ENCODE measurements around the gene DPY19L1.
A peak's percentile ranks its signal among the peaks of the same experiment; 100 is the strongest.
"Not testable (repeated sequence)": the region's sequence is repeated elsewhere in the genome, so short reads cannot be mapped to it uniquely, and the experiment has no call there.

DPY19L1 gene

DNA sequence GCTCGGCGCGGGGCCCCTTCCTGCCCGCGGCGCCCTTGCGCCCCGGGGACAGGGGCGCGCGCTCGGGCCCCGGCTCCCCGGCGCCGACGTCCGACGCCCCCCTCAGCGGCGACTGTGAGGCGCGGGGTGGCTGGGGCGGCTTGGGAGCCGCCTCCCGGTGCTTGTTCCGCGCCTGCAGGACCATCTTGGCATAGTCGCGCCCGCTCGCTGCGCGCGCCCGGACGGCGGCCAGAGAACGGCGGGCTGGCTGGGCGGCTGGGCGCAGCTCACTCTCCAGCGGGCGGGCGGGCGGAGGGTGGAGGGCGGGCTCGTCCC is at the start of gene DPY19L1:
Gene DPY19L1 (minus strand): TSS at position 275 of the 315 bp plus-strand sequence. CDS start 91 bp downstream, at position 184.
- no peak for DNase-seq

DNA sequence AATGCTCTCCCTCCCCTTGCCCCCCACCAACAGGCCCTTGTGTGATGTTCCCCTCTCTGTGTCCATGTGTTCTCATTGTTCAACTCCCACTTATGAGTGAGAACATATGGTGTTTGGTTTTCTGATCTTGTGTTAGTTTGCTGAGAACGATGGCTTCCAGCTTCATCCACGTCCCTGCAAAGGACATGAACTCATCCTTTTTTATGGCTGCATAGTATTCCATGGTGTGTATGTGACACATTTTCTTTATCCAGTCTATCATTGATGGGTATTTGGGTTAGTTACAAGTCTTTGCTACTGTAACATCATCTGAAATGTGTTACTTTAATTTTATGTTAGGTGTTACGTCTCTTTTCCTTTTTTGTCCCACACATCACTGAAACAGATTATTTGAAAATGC is 42.2 kb upstream of the DPY19L1 start:
- DNase-seq: not testable (repeated sequence)

DNA sequence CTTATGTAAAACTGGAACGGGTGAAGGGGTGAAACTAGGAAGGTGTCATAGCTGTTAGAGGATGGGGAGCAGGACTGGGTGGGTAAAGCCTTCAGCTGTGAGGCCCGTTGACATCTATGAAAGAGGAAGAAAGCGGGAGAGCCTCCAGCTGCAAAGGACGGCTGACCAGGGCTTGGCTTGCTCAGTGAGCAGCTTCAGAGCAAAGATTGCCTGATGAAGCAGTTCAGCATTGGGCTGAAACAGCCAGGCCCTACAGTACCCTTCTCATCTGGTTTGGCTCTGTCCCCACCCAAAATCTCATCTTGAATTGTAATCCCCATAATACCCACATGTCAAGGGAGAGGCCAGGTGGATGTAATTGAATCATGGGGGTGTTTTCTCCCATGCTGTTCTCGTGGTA is 36.7 kb upstream of the DPY19L1 start:
- DNase-seq: not testable (repeated sequence)

DNA sequence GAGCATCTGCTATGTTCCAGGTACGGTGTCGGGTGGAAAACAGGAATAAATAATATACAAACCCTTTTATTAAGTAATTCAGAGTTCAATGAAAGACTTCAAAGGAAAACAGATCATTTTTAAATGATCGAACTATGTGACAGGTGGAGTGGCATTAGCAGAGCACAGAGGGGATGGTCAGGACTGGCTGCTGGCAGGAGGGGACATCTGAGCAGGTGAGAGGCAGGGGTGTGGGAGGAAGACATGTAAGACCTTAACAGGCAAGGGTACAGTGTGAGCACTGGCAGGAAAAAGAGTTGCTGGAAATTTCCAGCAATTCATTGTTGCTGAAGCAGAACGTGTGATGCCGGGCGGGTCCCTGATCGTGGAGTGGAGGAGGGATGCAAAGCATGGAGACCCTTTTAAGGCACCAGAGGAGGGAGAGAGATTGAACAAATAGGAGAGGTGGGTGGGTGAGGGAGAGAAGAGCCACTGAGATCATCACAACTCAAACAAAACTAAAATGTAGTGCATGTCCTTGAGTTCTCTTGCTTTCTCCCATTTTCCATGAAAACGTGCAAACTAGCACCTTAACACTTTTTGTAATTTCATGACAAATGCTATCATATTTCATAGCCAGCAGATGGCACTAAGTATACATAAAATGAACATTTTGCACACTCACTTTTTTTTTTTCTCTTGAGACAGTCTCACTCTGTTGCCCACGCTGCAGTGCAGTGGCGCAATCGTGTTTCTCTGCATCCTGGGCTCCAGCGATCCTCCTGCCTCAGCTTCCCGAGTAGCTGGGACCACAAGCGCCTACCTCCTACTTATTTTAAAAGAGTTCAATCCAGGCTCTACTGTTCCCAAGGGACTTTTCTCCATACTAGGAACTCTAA is 35.9 kb upstream of the DPY19L1 start:
- DNase-seq: not testable (repeated sequence)

DNA sequence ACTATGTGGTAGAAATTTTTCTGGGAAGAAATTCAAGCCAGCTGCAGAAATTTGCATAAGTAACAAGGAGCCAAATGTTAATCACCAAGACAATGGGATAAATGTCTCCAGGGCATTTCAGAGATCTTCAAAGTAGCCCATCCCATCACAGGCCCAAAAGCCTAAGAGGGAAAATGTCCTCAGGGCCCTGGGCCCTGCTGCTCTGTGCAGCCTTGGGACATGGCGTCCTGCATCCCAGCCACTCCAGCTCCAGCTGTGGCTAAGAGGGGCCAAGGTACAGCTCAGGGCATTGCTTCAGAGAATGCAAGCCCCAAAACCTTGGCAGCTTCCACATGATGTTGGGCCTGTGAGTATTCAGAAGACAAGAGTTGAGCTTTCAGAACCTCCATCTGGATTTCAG is 31.8 kb upstream of the DPY19L1 start:
- DNase-seq: not testable (repeated sequence)

DNA sequence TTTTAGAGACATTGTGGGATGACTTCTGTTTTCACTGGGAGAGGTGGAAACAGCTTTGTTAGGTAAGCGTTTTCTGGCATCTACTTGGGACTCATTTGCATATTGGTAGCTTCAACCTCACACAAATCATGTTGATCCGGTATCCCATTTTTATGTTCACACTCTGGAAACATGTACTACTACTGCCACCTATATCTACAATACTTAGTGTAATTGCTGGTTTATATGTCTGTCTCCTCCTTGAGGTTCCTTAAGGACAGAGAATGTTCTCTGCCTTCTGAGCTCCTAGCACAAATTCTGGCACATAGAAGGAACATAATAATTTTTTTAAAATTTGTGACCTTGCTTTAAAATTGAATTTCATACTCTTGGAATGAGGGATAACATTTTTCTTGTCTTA is 28.1 kb upstream of the DPY19L1 start:
- not testable (repeated sequence) for DNase-seq

DNA sequence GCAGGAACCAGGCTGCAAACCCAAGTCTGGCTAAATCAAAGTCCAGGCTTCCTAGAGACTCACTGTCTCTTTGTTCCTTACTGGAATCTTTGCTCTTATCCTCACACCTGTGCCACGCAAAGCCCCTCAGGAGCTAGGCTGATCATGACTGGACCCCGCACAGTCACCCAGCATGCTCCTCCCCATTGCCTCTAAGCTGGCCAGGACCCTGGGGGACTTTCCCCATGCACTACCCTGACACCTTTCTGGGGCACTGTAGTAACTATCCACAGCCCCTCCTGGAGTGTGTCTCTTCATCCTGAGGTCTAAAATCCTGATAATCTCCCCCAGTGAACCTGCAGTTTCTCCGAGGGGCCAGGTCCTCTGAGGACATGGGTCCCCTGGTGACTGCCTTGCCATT is 21.3 kb upstream of the DPY19L1 start:
- not testable (repeated sequence) for DNase-seq

DNA sequence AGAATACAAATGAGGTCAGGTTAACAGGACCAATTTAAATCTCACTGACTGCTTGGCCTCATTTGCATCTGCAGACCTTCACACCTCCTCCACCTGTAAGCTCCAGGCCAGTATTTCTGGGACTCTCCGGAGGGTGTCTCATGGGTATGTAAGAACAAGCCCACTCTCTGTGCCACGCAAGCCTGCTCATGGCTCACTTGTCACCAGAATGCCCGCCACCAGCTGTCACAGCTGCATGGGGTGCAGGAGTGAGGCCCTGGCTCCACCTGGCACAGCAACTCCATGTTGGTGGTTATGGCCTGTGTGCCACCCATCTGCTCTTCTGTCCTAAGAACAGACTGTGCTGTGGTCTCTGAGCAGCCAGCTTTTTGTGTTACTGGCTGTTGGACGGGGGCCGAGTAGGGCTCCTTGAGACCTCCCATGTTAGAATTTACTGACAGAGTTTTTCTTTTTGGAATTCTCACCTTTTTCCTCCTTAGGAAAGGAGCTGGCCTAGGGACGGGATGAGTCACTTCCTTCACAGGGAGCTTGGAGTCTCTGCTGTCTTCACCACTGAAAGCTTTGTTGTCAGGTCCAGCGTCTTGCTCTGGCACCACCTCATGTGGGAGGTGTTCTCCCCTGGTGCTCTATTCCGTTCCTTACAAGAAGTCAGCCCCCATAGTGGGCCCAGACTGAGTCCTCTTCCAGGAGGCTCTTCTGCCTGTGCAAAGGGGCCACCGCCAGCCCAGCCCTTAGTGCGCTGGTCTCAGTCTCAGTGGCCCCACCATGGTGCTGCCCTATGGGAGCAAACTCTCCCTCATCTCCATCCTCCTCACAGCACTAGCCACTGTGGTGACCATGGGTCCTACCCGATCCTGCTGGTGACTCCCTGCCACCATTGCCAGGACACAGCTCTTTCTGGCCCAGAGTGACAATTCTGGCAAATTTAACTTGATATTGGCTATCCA is 20.5 kb upstream of the DPY19L1 start:
- DNase-seq: not testable (repeated sequence)

DNA sequence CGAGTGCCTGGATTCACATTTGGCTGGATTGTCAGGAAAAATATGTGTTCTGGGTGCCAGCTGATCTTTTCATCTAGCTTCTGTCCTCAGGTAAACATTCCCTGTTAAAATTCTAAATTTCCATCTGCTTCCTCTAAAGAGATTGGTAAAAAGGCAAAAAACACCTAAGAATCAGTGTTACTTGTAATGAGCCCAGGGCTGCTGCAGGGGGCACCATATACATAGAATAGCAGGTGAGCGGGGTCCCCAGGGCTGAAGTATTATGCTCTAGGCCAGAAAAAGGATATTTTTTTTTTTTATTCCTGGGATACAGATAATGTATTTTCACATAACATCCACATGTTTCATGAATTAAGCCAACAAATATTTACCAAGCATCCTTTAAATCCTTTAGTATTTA is 18.4 kb upstream of the DPY19L1 start:
- DNase-seq: not testable (repeated sequence)

DNA sequence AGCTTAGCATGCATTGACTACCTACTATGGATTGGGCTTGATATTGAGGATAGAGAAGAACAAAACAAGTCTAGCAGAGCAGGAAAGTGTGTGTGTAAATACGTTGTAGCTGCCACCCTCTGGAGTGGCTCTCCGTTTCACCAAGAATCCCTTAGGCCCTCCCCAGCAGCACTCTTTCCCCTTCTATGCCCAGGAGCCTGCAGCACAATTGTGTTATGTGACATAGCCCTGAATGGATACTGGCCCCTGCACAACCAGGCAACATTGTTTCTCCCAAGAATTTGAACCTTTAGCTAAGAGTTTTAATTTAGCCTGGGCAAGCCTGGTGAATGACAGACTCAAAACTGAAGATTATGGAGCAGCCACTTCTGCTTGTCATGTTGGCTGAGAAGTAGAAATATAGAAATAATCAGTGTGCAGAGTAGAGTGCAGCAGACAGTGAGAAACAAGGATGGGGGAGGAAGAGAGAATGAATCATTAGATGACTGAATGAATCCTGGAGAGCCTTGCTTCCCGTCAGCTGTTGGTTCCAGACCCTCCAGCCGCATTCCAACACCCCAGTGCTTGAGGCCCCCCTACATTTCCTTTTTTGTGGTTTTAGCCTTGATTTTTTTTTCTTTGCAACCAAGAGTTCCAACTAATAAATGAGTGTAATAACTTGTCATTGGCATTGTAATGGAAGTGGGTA is 16.3 kb upstream of the DPY19L1 start:
- not testable (repeated sequence) for DNase-seq

DNA sequence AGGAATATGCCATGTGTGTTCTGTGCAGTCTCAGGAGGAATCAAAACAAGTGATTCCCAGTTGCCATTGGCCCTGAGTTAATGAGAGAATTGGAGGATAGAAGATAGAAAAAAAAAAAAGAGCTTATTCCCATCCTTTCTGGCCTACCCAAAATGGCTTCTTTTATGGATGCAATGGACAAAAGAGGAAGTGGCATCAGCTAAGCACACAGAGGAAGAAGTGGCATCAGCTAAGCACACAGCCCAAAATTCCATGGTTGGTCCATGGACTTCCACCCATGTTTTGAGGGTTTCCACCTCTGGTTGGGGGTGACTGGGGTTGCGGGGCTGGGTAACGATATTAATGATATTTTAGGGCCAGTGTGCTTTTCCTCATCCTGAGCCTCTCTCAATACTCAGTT is 11.1 kb upstream of the DPY19L1 start:
- DNase-seq: not testable (repeated sequence)

DNA sequence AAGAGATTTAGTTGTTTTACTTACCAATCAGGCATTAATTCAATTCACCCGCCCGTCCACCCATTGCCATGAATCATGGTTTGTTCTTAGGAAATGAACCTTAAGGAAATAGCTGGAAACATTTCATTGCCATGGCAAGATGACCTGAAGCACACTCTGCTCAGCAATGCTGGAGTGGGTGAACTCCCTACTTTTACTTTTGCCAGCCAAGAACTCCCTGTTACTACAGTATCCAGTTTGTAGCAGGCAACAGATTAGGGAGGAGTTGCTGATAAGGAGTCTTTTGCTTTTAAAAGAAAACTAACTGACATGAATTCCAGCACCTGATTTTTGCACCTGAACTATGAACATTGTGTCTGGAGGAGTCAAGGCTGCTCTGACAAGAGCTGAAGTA is 10.6 kb upstream of the DPY19L1 start:
- DNase-seq: not testable (repeated sequence)

DNA sequence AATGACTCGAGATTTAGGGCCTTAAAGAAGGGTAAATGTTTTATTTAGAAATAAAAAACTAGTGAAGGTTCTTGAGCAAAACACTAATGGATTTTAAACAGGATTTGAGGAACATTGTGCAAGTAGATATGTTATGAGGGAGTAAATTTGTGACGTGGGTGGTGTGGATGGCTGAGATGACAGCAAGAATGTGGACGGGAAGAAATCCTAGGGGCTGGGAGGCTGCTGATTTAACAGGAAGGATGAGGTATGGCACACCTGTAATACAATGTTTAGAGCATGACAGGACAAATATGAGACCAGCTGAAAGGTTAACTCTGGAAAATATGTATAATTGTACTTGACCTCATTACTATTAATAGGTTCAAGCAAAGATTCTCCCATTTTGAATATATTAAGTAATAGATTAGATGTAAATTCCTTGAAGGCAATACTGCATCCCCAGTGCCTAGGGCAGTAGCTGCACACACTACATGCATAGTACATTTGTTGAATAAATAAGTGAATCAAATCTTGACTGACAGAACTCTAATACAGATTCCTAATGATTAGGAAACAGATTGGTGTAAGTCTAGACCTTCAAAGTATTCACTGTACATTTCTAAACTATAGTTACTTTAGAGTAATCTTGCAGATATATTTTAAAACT is 10.1 kb upstream of the DPY19L1 start:
- not testable (repeated sequence) for DNase-seq

DNA sequence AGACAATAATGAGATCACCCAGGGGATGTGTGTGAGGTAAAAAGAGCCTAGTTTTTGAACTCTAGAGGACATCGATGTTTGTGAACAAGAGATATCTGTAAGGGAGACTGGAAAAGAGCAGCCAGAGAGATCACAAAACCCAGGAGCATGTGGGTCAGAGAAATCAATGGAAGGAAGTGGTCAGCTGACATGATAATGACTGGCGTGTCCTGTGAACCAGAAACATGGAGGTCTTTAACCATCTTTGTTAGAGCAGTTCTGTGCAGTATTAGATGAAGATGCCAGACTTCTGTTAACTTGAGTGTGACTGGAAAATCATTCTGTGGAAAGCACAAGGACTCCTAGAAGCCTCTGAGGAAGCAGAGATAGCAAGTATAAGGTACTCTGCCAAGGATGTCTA is 6.0 kb upstream of the DPY19L1 start:
- not testable (repeated sequence) for DNase-seq

DNA sequence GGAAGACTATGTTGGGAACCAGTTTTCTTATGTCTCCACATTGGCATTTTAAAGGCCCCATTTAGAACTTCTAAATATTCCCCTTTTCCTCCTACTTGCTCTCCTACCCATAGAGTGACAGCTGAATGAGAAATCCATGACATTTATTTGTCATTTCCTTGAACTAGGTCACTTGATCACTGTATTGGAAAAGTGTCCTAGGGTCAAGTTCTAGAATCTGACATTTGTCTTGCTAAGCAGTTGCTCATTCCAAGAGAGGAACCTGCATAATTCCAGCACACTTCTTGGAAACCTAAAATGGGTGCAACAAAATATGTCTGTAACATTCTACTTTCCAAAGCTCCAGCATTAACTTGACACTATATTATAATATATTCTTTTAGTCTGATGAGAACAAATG is 3.6 kb upstream of the DPY19L1 start:
- no peak for DNase-seq

DNA sequence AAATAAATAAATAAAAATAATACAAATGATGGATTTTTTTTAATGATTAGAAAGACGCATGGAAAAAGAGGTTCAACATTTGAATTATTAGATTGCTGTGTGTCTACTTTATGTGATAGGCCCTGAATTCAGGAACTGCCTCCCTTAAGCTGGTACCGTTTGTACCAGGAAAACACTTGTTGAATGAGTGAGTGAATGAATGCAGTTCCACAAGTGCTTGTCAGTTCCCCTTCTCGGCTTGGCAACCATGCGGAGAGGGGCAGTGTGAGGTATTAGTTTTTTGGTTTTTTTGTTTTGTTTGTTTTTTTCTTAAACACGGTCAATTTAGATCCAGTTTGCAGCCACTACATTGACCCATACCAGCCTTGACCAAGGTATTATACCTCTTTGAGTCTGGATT is 2.1 kb upstream of the DPY19L1 start:
- no peak for DNase-seq

DNA sequence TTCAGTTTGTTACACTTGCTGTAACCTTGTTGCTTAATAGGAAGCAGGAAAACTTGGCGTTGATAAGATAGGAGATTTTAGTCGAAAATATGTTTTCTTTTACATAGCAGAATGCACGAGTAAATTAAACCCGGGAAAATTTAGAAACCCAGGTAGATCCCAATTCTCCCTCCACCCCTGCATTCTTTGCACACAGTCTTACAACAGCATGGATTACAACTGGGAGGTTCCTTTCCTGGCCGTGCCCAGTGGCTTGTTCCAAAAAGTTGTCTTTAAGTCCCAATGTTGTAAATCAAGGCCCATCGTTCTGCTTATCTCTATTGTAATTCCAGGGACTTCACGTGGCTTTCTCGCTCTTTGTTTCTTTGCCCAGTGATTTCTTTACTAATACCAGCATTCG is 1.1 kb upstream of the DPY19L1 start:
- no peak for DNase-seq

DNA sequence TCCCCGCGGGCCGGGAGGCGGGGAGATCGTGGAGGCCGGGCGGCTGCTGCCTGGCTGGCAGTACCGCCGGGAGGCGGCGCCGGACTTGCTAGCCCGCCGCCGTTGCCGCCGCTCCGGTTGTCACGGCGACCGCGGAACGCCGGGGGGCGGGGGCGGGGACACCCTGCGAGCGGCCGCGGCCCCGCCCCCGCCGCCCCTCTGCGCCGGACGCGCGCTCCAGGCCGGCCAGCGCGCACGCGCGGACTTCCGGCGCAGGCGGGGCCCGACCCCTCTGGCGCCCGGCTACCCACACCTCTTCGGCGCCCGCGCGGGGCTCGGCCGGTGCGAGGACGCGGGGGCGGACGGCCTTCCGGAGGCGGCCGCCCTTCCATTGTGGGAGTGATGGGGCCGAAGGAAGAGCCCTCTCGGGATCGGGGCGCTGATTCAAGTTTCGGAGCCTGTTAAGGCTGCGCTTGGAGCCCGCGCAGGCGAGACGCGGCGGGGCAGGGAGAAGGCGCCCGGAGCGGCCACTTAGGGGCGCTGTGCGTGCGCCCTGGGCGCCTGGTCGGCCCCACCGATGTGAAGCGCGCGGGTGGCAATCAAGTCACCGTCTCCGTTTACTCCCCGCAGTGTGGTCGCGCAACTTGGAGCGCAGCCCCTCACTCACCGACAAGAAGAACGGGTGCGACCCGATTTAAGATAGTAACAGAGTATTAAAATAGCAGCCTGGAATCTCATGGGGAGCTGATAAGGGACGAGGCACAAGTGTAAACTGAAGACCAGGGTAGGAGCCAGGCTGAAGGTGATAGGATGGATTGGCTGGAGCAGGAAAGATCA is 449 bp upstream of the DPY19L1 start:
- peak; percentile 33 to 41 for DNase-seq

DNA sequence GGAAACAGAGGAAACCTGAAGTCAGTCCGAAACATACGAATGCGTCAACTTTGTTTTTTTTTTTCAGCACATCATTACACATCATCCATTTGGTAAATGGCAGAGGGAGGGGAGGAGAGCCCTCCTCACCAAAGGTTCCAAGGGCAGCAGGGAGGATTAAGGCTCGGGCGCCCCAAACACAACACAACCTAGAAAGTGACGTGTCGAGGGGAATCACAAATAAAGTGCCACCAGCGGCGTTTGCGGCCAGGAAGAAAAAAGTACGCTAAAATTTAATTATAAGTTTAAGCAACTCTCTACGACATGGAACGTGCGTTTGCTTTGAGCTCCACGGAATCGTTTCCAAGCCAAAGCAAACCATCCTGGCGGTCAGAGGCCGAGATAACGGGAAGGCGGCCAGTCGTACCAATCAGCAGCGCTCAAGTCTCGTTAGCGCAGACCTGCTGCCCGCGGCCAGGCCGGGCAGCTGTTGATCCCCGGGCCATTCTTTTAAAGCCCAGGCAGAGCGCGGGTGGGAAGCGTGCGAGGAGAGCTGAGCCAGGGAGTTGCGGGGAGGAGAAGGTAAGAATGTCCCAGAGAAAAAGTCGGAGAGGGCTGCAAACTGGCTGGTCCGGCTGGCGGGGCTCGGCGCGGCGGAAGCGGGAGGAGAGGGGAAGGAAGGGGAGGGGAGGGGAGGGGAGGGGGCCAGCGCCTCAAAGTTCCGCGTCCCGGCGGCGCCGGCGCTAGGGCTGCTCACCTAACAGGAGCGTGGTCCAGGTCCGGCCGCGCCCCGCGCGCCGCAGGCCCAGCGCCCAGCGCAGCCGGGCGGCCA is 719 bp downstream of the DPY19L1 start:
- DNase-seq: peak in 1 of 2 experiments; percentile 16

DNA sequence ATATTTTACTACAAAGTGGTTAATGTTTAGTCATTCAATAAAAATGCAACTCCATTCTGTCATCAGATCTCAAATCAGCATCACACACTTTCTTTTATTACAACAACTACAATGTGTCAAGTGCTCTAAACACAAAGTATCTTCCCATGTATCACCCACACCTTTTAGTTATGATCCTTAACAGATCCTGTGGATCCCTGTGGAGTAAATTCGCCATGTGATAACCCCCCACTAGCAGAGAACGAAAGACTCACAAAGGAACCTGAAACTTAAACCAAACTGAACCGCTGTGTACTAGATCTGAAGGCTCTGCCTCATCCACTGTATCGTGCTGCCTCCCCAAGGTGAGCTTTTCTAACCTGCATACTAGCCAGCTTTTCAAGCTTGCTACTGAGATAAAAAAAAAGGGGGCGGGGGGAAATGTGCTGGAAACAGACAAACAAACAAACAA is 1.7 kb downstream of the DPY19L1 start:
- DNase-seq: peak in 1 of 2 experiments; percentile 23

DNA sequence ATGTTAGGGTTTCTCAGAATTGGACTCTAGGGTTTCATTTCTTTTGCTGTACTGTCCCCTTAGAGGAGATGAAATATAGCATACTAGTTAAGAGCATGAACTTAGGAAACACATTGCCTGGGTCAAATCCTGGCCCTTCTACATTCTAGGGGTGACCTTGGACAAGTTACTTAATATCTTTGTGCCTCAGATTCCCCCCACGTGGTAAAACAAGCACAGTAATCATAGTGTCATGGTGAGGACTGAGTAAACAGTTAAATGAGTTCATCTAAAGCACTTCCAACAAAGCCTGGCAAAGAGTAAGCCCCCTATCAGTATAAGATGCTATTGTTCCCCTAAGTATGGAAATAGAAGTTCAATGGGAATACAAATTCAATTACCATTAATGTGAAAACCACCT is 5.1 kb downstream of the DPY19L1 start:
- DNase-seq: no peak
